IPS-NIHi11 (cell line): ENCODE results near the gene FMNL1.
A peak's percentile ranks its signal among the peaks of the same experiment; 100 is the strongest.
"Not testable (repeated sequence)": the region's sequence is repeated elsewhere in the genome, so short reads cannot be mapped to it uniquely, and the experiment has no call there.

Experiments used
- DNase-seq: peaks from one replicate; pipeline ENCODE4 v3.0.0; 2012; ENCODE audit warnings: mixed read lengths, low spot score

The FMNL1 gene, protein sequence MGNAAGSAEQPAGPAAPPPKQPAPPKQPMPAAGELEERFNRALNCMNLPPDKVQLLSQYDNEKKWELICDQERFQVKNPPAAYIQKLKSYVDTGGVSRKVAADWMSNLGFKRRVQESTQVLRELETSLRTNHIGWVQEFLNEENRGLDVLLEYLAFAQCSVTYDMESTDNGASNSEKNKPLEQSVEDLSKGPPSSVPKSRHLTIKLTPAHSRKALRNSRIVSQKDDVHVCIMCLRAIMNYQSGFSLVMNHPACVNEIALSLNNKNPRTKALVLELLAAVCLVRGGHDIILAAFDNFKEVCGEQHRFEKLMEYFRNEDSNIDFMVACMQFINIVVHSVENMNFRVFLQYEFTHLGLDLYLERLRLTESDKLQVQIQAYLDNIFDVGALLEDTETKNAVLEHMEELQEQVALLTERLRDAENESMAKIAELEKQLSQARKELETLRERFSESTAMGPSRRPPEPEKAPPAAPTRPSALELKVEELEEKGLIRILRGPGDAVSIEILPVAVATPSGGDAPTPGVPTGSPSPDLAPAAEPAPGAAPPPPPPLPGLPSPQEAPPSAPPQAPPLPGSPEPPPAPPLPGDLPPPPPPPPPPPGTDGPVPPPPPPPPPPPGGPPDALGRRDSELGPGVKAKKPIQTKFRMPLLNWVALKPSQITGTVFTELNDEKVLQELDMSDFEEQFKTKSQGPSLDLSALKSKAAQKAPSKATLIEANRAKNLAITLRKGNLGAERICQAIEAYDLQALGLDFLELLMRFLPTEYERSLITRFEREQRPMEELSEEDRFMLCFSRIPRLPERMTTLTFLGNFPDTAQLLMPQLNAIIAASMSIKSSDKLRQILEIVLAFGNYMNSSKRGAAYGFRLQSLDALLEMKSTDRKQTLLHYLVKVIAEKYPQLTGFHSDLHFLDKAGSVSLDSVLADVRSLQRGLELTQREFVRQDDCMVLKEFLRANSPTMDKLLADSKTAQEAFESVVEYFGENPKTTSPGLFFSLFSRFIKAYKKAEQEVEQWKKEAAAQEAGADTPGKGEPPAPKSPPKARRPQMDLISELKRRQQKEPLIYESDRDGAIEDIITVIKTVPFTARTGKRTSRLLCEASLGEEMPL

DNA sequence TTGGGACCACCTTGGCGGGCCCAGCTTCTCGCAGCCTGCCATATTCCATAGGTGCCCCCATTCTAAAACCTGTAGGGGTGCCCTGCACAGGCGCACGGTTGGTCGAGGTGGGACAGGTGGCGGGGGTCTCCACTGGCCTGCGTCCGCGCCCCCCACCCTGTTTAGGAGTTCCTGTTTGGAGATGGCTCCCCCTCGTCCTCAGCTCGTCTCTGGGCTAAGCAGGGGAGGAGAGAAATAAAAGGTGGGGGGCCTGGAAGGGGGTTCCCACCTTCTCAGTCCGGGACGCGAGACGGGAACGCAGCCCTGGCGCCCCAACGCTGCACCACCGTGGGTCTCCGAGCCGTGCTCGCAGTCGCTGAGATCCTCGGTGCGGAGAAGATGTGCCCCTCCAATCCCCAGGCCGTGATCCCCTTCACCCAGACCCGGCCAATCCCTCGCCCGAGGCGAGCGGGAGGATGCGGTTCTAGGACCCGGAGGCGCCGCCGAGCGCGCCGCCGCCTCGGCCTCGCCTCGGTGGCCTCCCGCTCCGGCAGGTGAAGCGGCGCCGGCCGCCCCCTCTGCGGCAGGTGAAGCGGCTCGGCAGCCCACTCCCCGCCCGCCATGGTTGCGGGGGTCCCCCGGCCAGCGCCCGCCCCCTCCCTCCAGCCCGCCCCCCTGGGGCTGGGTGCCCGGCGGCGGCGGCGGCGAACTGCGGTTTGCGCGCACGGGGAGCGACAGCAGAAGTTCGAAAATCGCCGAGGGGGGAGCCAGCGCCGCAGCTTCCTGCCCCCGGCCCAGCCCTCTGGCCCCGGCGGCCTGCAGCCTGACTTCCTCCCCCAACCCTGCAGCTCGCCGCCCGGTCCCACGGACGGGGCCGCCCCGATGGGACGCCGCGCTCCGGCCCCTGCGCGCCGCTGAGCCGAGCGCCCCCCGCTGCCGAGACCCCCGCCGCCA is at the start of gene FMNL1:
FMNL1 (plus strand) TSS at position 805 of the 933 bp plus-strand sequence. CDS start 240 bp downstream, outside the sequence.
- peak; percentile 82 for DNase-seq

- DNase-seq, result no peak
These were observed 49.5 kb upstream of the FMNL1 start for GRCh38 chr17:45172232-45172540.

GRCh38 chr17:45172541-45173286 is 49.0 kb upstream of the FMNL1 start:
- DNase-seq, result peak; percentile 72

DNA sequence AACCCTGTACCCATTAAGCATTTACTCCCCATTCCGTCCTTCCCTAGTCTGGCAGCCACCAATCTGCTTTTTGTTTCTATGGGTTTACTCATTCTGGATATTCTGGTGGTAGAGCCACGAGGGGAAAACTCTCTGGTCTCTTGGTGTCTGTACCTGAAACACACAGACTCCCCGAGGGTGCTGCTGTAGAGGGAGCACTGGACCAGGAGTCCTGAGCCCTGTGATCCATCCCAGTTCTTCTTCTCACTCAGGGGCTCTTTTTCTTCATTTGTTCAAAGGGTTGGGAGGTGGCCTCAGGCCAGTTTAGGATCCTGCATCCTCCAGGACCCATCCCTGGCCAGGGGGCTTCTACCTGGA is 45.9 kb upstream of the FMNL1 start:
- DNase-seq, result no peak

DNA sequence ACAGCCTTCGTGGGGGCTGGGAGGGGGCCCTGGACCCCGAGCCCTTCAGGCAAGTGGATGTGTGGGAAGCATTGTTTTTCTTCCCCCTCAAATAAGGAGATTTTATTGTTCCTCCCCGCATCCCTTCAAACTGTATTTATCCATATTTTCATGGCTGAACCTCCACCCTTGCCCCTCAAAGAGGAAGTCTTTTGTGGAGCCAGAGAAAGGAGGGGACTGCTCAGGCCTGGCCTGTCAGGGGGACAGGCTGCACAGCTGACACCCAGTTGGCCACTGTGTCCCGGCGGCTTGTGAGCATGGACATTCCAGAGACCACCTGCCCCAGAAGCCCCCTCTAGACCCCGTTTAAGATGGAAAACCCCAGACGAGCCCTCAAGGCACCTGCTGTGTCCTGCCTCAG is 44.1 kb upstream of the FMNL1 start:
- no peak for DNase-seq

DNA sequence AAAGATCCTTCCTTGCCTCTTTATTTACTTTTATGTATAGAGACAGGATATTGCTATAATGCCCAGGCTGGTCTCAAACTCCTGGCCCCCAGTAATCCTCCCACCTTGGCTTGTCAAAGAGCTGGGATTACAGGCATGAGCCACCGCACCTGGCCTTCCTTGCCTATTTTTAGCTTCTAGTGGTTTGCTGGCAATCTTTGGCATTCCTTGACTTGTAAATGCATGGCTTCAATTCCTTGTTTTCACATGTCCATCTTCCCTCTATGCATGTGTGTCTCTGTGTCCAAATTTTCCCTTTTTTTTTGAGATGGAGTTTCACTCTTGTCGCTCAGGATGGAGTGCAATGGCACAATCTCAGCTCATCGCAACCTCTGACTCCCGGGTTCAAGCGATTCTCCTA is 37.5 kb upstream of the FMNL1 start:
- DNase-seq, result no peak

- no peak for DNase-seq
These were observed 34.8 kb upstream of the FMNL1 start for GRCh38 chr17:45186801-45187354.

GRCh38 chr17:45189009-45189408 is 32.7 kb upstream of the FMNL1 start:
- DNase-seq, result no peak

GRCh38 chr17:45190503-45191255 is 31.0 kb upstream of the FMNL1 start:
- DNase-seq, result peak; percentile 1

- DNase-seq, result no peak
These were observed 26.3 kb upstream of the FMNL1 start for GRCh38 chr17:45195424-45195823.

DNA sequence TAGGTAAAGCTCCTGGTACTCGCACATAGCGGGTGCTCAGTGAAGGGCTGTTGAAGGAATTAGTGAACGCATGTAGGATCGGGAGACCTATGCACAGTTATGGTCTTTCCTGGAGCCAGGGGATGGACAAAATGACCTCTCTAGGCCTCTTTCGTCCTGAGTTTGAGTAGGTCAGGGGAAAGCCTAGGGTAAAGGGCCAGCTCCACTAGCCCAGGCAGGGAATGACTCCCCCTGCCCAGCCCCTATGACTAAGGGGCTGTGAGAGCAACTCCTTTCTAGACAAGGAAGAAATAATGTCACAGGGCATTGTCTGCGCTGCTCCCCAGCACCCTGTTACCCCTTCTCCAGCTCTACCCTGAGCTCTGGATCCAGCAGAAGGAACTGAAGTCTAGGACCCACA is 24.6 kb upstream of the FMNL1 start:
- no peak for DNase-seq

- peak; percentile 94 for DNase-seq
These were observed 23.9 kb upstream of the FMNL1 start for GRCh38 chr17:45197555-45198334.

DNA sequence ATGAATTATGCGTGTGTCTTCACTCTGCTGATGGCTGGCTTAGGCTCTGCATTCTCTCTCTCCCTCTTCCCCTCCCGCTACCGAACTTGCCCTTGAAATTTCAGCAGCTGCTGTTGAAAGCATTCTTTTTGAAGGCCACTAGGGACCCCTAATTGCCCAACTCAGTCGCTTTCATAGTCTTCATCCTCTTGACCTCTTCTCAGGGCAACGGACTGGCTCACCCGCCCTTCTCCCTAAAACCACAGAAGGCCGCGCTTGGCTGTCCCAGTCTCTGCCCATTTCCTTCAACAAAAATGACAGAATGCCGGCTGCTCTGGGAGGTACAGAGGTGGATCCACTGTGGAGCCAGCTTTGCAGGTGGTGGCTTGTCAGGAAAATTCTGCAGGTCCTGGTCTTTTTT is 21.0 kb upstream of the FMNL1 start:
- peak; percentile 6 for DNase-seq

DNA sequence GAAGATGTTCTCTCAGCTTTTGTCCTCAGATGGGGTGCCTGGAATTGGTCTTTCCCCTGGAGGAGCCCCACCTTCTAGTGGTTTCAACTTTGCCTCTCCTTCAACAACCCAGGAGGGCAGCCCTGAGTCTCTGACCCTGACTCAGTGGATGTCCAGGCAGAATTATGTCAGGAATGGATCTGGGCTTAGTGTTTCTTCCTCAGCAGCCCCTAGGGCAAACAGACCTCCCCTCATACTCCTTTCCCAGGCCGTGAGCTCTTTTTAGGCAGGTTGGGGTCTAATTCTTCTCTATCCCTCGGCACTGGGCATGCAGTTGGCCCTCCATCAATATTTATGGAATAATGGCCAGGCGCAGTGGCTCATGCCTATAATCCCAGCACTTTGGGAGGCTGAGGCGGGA is 20.2 kb upstream of the FMNL1 start:
- peak; percentile 0 for DNase-seq

DNA sequence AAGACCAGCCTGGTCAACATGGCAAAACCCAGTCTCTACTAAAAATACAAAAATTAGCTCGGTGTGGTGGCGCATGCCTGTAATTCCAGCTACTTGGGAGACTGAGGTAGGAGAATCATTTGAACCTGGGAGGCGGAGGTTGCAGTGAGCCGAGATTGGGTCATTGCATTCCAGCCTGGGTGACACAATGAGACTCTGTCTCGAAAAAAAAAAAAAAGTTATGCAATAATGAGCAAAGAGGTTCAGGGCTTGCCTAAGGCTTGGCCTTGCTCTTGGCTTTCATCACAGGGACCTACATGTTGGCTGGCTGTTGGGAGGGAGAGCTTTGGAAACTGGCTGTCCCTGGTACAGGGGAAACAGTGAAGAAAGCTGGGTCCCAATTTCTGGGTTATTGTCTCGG is 19.8 kb upstream of the FMNL1 start:
- not testable (repeated sequence) for DNase-seq

DNA sequence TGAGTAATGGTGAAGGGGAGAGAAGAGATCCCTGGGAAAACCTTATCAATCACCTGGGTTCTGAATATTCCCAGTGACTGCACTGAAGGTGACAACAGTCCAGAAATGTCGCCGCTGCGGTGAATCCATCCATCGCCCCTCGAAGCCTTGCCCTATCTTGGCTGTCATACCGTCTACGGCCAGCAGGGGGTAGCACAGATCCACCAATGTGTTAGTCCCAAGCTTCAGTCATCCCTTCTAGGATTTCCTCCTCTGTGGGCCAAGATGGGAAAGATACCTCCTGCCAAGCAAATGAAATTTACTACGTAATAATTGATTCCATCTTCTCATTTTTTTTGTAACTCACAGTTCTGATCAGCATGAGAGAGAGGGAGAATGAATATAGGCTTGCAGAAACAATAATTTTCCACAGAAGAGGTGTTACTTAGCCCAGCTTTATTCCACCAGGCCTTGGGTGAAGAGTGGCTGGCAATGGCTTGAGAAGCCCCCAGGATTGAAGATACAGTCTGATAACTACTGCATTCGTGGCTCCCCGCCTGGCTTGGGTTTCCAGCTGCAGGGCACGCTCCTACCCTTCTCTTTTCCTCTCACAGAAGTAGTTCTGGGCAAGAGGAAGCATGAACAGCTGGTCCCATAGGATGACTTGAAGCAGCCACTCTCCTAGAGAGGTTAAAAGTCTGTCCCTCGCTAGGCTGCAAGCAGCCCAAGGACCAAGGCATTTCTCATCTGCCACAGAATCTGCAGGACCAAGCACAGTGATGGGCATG is 2.6 kb upstream of the FMNL1 start:
- peak; percentile 83 for DNase-seq

GRCh38 chr17:45220079-45220478 is 1.6 kb upstream of the FMNL1 start:
- DNase-seq, result no peak

GRCh38 chr17:45222014-45222288 is 266 bp downstream of the FMNL1 start:
- no peak for DNase-seq
